Uterus (tissue), 4 donors: ENCODE results near the gene BAK1. TPM values are rescaled to one million over a fixed set of nuclear protein-coding genes. Genes with fewer than 3 reads are reported as not detected.
"Not testable (repeated sequence)": the region's sequence is repeated elsewhere in the genome, so short reads cannot be mapped to it uniquely, and the experiment has no call there.

Experiments
- DNase-seq, 2 donors: peaks; one replicate each; pipeline ENCODE4 v3.0.0-alpha.2; 2019 to 2020
- H3K27ac ChIP-seq, 2 donors: fragments of 200-600 bp; sonication (generic); 1 replicate in 1 of 2; 2 replicates in 1 of 2; pipeline ENCODE4 v1.5.1; 2016 to 2018
- H3K27me3 ChIP-seq, 2 donors: fragments of 200-600 bp; sonication (generic); one replicate each; pipeline ENCODE4 v1.5.1; 2018 to 2019; ENCODE audit warnings: control low read depth in 1 of 2
- H3K36me3 ChIP-seq, 2 donors: fragments of 200-600 bp; sonication (generic); one replicate each; pipeline ENCODE4 v1.5.1; 2019; ENCODE audit warnings: control low read depth in 1 of 2
- H3K4me1 ChIP-seq, 2 donors: fragments of 200-600 bp; sonication (generic); one replicate each; pipeline ENCODE4 v1.5.1; 2018 to 2019; ENCODE audit warnings: control low read depth in 1 of 2
- H3K4me3 ChIP-seq, 2 donors: fragments of 200-600 bp; sonication (generic); 1 replicate in 1 of 2; 2 replicates in 1 of 2; pipeline ENCODE4 v1.5.1; 2018 to 2019; ENCODE audit warnings: mild to moderate bottlenecking in 1 of 2
- H3K9me3 ChIP-seq, 2 donors: fragments of 200-600 bp; sonication (generic); one replicate each; pipeline ENCODE4 v1.5.1; 2019; ENCODE audit warnings: control low read depth in 1 of 2
- CTCF ChIP-seq, 4 experiments: fragments of 200-600 bp in 2 of 4; fragments of 450-650 bp in 2 of 4; sonication (generic) in 2 of 4; IDR thresholded peaks; one replicate each; pipeline ENCODE4 v1.5.1; 2016 to 2019; ENCODE audit warnings: antibody characterized with exemption in 4 of 4, mild to moderate bottlenecking in 2 of 4, moderate library complexity in 1 of 4
- POLR2A ChIP-seq, 2 donors: fragments of 450-650 bp; IDR thresholded peaks; one replicate each; pipeline ENCODE4 v1.6.1; 2016; ENCODE audit warnings: antibody characterized with exemption in 2 of 2, mild to moderate bottlenecking in 1 of 2, moderate library complexity in 1 of 2
- intact Hi-C: fragments of 100-400 bp; cut with DNase I; formaldehyde crosslinking; loops from one replicate; pipeline ENCODE4 v1.15.1; 2023; ENCODE audit warnings: low total_unique reads
- total RNA-seq, 4 donors: library from RNA; depleted of rRNA in 3 of 4; stranded (reverse); fragments of >200 nt in 3 of 4; gene quantifications; one replicate each; pipeline versions ENCODE4 v1.1.0 to v1.2.4, GENCODE V29; 2014 to 2023
- donor health status: DM: yes; HTN: yes; CAD: no.

The BAK1 gene
- total RNA-seq, 4 donors from 2014 or later: 0.88 to 15.3 (median 6.1) TPM

DNA sequence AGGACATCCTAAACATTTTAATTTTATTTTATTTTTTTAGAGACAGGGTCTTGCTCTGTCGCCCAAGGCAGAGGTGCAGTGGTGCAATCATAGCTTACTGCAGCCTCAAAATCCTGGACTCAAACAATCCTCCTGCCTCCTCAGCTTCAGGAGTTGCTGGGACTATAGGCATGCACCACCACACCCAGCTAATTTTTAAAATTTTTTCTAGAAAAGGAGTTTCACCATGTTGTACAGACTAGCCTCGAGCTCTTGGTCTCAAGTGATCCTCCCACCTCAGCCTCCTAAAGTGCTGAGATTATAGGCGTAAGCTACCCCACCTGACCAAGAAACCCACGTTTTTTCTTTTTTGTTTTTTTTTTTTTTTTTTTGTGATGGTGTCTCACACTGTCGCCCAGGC lies 33.3 kb downstream of the BAK1 start:
- intact Hi-C loops: no loop called here
- TF ChIP-seq POLR2A (IDR thresholded peaks at IDR 0.05) (no peak), CTCF (IDR thresholded peaks at IDR 0.05) (no peak)

DNA sequence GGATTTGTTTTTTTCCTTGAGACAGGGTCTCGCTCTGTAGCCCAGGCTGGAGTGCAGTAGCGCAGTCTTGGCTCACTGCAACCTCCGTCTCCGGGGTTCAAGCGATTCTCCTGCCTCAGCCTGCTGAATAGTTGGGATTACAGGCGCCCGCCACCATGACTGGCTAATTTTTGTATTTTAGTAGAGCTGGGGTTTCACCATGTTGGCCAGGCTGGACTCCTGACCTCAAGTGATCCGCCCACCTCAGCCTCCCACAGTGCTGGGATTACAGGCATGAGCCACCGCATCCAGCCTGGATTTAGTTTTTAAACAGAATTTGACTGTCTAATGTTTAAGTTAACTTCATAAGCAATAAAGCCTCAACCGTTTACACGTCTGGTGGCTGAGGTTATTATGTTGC lies 34.8 kb downstream of the BAK1 start:
- H3K36me3 ChIP-seq, DNase-seq, H3K27me3 ChIP-seq, H3K4me3 ChIP-seq, H3K9me3 ChIP-seq, H3K27ac ChIP-seq, intact Hi-C loops, H3K4me1 ChIP-seq: not testable (repeated sequence)

More for the DNA sequence above, 33.3 kb downstream of the BAK1 start:
- no peak overlapping the region for H3K27ac ChIP-seq
- no peaks in the 10 kb centered on the region for H3K4me1 ChIP-seq
- no peak for DNase-seq
- H3K36me3 ChIP-seq: no peaks in the 10 kb centered on the region
- H3K9me3 ChIP-seq: no peaks in the 10 kb centered on the region
- no peaks in the 10 kb centered on the region for H3K27me3 ChIP-seq
- no peak overlapping the region for H3K4me3 ChIP-seq

GRCh38 chr6:33543116-33543515 lies 37.0 kb downstream of the BAK1 start:
- Histone ChIP-seq H3K9me3 (no peaks in the 10 kb centered on the region), H3K4me3 (no peak overlapping the region), H3K4me1 (no peaks in the 10 kb centered on the region), H3K27me3 (no peaks in the 10 kb centered on the region), H3K27ac (no peak overlapping the region), H3K36me3 (no peaks in the 10 kb centered on the region)
- DNase-seq: no peak
- intact Hi-C loops: no loop called here
- TF ChIP-seq CTCF (IDR thresholded peaks at IDR 0.05) (no peak), POLR2A (IDR thresholded peaks at IDR 0.05) (no peak)

DNA sequence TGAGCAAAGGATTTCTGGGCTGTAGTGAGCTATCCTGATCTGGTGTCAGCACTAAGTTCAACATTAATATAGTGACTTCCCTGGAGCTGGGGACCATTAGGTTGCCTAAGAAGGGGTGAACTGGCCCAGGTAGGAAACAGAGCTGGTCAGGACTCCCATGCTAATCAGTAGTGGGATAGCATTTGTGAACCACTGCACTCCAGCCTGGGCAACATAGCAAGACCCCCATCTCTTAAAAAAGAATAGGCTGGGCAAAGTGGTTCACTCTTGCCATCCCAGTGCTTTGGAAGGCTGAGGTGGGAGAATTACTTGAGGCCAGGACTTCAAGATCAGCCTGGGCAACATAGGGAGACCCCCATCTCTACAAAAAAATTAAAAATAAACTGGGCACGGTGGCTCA lies 39.3 kb downstream of the BAK1 start:
- H3K4me3 ChIP-seq: no peak overlapping the region
- H3K4me1 ChIP-seq: no peaks in the 10 kb centered on the region
- no peaks in the 10 kb centered on the region for H3K9me3 ChIP-seq
- intact Hi-C loops: no loop called here
- H3K27ac ChIP-seq: no peak overlapping the region
- TF ChIP-seq POLR2A (IDR thresholded peaks at IDR 0.05) (no peak), CTCF (IDR thresholded peaks at IDR 0.05) (no peak)
- no peaks in the 10 kb centered on the region for H3K27me3 ChIP-seq
- no peaks in the 10 kb centered on the region for H3K36me3 ChIP-seq
- DNase-seq: no peak

DNA sequence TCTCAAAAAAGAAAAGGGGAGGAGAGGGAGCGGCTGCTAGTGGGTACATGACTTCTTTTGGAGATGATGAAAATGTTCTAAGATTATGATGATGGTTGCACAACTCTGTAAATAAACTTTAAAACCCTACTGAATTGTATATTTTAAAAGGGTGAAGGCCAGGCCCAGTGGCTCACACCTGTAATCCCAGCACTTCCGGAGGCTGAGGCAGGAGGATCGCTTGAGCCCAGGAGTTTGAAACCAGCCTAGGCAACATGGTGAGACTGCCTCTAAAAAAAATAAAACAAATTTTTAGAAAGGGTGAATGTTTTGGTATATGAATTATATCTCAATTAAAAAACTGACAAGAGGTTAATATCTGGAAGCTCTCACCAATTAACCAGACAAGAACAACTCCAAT lies 45.4 kb downstream of the BAK1 start:
- Histone ChIP-seq H3K27me3 (no peaks in the 10 kb centered on the region), H3K4me1 (no peaks in the 10 kb centered on the region), H3K9me3 (no peaks in the 10 kb centered on the region), H3K36me3 (no peaks in the 10 kb centered on the region), H3K4me3 (no peak overlapping the region), H3K27ac (no peak overlapping the region)
- intact Hi-C loops: no loop called here
- no peak for TF ChIP-seq CTCF (IDR thresholded peaks at IDR 0.05)
- no peak for TF ChIP-seq POLR2A (IDR thresholded peaks at IDR 0.05)
- no peak for DNase-seq

DNA sequence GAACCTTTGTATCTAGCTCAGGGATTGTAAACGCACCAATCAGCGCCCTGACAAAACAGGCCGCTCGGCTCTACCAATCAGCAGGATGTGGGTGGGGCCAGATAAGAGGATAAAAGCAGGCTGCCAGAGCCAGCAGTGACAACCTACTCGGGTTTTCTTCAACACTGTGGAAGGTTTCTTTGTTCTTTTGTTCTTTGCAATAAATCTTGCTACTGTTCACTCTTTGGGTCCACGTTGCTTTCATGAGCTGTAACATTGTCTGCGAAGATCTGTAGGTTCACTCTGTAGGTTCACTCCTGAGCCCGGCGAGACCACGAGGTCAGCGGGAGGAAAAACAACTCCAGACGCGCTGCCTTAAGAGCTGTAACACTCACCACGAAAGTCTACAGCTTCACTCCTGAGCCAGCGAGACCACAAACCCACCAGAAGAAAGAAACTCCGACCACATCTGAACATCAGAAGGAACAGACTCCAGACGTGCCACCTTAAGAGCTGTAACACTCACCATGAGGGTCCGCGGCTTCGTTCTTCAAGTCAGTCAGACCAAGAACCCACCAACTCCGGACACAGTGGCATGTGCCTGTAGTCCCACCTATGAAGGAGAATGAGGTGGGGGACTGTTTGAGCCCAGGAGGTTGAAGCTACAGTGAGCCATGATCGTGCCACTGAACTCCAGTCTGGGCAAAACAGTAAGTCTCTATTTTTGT lies 46.8 kb downstream of the BAK1 start:
- H3K4me3 ChIP-seq, intact Hi-C loops: not testable (repeated sequence)

DNA sequence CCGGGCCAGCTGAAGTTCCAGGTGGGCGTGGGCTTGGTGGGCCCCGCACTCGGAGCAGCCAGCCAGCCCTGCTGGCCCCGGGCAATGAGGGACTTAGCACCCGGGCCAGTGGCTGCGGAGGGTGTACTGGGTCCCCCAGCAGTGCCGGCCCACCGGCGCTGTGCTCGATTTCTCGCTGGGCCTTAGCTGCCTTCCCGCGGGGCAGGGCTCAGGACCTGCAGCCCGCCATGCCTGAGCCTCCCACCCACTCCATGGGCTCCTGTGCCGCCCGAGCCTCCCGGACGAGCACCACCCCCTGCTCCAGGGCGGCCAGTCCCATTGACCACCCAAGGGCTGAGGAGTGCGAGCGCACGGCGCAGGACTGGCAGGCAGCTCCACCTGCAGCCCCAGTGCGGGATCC lies 47.6 kb downstream of the BAK1 start:
- H3K4me3 ChIP-seq, intact Hi-C loops, H3K27me3 ChIP-seq, H3K4me1 ChIP-seq, H3K9me3 ChIP-seq, DNase-seq, H3K27ac ChIP-seq, H3K36me3 ChIP-seq: not testable (repeated sequence)

More for the DNA sequence above, 46.8 kb downstream of the BAK1 start:
- H3K27me3 ChIP-seq, H3K4me1 ChIP-seq, DNase-seq, H3K27ac ChIP-seq, H3K9me3 ChIP-seq, H3K36me3 ChIP-seq: not testable (repeated sequence)

DNA sequence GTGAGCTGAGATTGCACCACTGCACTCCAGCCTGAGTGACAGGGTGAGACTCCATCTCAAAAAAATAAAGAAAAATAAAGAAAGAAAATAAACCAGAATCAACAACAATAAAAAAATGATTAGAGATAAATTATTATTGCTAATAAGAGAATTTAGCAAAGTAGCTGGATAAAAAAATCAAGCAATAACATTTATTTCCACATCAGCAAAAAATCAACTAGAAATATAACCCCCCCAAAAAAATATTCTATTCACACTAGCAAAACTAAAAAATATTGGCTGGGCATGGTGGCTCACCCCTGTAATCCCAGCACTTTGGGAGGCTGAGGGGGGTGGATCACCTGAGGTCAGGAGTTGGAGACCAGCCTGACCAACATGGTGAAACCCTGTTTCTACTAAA lies 49.5 kb downstream of the BAK1 start:
- not testable (repeated sequence) for H3K36me3 ChIP-seq

More for the DNA sequence above, 49.5 kb downstream of the BAK1 start:
- H3K9me3 ChIP-seq, DNase-seq, H3K4me1 ChIP-seq, H3K4me3 ChIP-seq, H3K27ac ChIP-seq, intact Hi-C loops, H3K27me3 ChIP-seq: not testable (repeated sequence)
